Activated CD8-positive, alpha-beta memory T cell treated with anti-CD3 and anti-CD28 coated beads, Interleukin-2, amount 50 U/mL, for 1 hour (primary cell): ENCODE results near the gene EPB42.
"Not testable (repeated sequence)": the region's sequence is repeated elsewhere in the genome, so short reads cannot be mapped to it uniquely, and the experiment has no call there.

Experiments used
- DNase-seq: peaks from one replicate; pipeline ENCODE4 v3.0.0-alpha.2; 2020; ENCODE audit errors: extremely low read depth

The EPB42 gene

DNA sequence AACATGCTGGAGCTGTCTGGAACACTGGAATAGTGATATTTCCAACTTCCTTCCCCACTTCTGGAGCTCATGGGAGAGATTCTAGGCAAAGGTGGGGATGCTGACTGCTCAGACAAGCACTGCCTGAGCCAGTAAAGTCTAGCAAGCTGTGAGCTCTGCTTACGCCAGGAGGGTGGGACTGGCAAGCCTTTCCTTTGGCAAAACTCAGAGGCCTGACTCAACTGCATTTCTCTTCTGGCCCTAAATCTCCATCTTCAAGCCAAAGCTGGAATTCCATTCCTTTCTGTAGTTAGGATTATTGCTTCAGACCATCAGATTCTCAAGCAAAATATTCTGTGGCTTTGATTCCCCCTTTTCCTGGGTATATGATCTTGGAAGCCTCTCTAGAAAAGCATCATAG is 20.3 kb upstream of the EPB42 start:
- DNase-seq = no peak

DNA sequence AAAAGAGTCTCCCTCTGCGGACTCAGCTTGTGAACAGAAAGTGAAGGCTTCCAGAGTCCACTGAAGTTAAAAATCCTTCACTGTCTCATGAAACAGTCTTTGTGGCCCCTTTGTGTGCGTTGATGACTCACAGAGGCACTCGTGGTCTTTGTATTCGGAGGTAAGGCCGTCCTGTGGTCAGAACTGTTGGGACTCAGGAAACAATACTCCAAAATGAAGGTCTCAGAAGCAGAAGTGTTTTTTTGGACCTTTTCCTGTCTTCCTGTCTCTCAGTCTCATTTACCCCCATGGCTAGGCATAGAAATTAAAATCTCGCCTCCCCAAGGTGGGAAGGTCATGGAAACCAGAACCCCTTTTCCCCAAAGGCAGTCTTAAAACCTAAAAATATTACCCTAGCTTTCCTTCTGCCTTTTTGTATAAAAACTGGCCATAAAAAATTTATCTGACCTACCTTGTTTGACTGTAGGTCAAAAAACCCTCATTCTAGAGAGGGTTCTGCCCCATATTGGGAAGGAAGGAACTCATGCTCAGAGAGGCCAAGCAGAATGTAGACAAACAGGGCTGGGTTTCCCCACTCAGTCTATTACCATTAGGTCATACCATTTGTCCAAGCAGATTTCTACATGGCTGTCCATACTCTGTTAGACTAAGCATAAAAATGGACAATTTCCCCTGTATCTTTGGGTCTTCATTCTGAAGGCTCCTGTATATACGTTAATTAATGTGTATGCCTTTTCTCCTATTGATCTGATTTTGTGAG is 19.1 kb upstream of the EPB42 start:
- DNase-seq = no peak

DNA sequence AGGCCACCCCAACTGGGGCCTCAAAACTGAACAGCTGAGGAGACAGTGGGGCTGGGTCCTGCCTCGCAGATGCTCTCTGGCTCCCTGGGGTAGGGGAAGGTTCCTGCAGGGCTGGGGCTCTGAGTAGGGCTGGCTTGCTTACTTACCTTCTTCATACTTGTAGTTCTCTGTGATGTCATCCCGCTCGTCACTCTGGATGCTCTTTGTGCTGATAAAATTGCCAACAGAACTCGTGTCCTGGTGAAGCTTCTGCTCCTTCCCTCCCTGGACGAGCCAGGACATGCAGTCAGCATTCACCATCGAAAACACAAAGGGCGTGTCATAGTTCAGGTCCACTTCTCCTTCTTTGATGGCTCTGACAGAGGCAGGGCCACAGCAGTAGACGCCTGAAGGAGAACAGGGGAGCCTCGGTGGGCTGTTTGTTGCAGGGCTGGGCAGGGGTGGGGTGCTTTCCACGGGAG is 17.9 kb upstream of the EPB42 start:
- no peak for DNase-seq

DNA sequence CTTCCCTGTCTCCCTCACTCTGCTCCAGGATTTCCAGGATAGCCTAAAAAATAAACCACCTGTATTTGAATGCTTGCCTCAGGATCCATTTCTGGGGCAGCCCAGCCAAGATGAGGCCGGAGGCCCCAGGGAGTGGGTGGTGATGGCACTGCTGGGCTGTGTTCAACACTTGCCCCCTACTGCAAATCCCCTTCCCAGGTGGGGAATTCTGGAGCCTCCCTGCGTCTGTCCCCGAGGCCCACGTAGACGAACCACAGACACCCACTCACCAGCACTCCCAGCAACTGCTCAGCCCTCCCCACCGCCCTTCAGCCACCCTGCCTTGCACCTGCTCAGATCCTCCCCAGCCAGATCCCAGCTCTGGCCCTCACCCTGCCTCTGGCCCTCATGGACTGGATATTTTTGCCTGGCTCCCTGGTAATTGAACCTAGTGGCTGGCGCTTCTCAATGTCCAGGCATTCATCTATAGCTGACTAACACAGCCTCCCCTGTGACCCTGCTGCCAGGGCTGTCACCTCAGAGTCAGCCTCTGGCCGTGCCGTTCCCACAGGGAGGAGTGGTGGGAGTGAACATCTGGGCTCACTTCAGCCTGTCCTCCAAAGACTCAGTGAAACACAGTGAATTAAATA is 17.1 kb upstream of the EPB42 start:
- DNase-seq = no peak

DNA sequence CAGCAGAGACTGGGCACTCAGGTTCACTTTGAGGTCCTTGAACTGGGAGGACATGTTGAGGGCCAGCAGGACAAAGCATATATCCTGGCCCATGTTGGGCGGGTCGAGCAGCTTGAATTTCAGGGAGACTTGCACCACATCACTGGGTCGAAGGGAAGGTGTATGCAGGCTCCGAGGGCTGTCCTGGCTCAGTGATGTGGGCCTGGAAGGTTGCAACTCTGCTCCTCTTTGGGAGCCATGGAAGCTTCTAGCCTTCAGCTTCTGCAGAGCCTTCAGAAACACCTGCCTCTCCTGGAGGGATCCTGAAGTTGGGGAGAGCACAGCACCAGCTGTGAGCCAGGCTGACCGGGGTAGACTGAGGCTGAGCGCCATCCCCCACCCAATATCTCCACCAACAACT is 14.7 kb upstream of the EPB42 start:
- DNase-seq = no peak

DNA sequence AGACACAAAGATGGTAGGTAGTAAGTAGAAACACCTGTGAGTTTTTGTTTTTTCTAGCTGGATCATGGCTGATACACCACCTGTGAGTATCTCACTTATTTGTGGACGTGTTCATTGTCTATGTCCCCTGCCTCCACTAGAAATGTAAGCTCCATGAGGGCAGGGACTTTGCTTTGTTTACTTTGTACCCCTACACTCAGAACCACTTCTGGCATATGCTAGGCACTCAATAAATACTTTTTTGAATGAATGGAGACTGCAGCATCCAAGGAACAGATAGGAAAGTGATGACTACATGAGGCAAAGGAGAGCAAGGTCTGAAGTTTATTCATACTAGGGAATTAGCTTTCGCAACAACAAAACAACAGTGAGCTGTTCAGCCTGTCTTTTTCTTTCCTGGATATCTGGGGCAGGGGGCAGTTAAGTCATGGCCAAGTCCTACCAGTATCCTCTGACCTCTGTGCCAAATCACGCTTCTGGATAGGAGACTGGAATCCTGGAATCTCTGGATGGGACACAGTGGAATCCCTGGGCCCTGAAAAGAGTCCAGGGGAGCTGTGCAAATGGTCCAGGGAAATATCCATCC is 11.6 kb upstream of the EPB42 start:
- no peak for DNase-seq

DNA sequence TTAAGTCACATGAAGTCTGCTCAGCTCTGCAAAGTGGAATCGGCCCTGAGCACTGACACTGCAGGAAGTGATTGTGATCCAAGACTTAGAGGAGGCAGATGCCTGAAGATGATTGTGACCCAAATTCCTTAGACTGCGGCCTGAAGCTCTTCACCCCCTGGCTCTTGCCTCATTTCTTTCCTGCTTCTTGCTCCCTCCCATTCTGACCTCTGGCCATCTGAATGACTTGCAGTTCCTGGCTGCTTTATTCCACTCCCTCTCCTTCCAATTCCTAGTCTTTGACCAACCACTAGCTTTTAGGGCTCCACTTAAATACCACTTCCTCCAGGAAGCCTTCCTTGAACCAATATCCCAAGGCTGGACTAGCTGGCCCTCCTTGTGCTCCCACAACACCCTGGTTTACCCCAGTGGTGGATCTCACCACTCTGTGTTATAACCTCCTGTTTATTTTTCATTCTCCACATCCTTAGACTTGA is 9.9 kb upstream of the EPB42 start:
- DNase-seq = no peak

DNA sequence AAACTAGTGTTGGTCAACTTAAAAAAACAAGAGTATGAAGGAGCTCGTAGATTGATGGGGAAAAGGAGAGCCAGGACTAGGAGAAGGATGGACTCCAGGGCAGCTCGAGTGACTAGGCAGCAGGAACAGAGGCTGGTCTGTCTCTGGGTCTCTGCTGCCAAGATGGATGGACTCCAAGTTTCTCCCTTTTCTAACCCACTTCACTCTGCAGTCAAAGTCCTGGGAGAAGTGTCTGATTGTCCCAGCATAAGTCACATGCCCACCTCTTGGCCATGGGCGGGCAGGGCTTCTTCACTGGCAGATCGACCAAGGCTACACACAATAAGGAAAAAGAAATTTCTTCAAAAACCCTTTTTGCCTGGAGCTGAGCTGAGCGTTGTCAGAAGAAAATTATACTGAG is 9.2 kb upstream of the EPB42 start:
- DNase-seq = no peak

DNA sequence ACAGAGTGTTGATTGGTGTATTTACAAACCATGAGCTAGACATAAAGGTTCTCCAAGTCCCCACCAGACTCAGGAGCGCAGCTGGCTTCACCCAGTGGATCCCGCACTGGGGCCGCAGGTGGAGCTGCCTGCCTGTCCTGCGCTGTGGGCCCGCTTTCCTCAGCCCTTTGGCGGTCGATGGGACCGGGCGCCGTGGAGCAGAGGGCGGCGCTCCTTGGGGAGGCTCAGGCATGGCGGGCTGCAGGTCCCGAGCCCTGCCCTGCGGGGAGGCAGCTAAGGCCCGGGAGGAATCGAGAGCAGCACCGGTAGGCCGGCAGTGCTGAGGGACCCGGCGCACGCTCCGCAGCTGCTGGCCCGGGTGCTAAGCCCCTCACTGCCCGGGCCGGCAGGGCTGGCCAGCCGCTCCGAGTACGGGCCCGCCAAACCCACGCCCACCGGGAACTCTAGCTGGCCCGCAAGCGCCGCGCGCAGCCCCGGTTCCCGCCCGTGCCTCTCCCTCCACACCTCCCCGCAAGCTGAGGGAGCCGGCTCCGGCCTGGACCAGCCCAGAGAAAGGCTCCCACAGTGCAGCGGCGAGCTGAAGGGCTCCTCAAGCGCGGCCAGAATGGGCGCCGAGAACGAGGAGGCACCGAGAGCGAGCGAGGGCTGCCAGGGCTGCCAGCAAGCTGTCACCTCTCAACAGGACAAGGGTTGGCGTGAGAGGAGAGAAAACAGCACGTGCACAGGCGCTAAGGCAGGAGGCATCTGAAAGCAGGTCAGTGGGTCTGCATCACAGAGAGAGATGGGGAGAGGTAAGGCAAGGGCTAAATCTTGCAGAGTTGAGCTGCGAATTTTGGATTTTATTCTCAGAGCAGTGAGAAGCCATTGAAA is 5.9 kb upstream of the EPB42 start:
- no peak for DNase-seq

DNA sequence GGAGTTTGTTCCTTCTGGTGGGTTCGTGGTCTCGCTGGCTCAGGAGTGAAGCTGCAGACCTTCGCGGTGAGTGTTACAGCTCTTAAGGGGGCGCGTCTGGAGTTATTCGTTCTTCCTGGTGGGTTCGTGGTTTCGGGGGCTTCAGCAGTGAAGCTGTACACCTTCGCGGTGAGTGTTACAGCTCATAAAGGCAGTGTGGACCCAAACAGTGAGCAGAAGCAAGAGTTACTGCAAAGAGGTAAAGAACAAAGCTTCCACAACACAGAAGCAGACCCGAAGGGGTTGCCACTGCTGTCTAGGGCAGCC is 5.1 kb upstream of the EPB42 start:
- DNase-seq = not testable (repeated sequence)

DNA sequence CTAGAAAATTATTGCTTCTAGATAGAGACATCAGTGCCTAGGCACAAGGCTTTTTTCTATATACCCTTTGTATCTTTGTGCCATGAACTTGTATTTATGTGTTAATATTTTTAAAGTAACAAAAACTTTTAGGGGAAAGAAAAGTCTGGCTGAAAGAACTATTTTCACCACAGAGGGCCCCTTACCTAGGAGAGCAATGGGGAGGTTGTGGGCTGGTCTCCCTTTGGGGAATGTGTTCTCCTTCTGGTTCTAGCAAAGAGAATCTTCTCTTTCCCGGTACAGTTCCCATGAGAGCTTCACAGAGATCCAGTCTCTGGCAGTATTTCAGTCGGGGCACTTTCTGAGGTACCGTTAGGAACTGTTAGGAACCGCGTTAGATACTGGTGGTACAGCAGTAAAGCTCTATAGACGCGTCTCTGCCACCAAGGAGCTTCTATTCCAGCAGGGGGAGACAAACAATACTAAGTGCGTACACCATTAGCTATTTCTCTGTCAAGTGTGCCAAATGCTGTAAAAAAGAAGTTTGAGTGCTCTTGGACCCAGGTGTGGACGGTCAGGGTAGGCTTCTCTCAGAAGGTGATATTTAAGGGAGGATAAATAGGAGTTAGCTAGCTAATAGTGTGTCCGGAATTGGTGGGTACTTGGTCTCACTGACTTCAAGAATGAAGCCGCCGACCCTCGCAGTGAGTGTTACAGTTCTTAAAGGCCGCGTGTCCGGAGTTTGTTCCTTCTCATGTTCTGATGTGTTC is 4.6 kb upstream of the EPB42 start:
- peak; percentile 19 for DNase-seq

DNA sequence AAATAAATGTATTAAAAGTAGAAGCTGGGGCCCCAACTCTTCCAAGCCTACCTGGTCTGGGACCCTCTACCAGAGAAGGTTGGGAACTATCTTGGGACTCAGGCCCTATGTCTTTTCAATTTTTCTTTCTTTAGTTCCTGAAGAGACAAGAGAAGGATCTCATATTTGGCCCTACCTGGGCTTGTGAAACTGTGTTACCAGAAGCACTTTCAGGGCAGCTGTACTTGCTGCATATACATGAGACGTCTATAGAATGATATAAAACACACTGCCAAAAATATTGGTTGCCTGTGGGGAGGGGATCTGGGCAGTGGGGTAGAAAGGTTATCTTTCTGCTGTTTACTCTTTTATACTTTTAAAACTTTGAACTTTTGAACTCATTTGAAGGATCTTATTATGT is 604 bp upstream of the EPB42 start:
- no peak for DNase-seq

DNA sequence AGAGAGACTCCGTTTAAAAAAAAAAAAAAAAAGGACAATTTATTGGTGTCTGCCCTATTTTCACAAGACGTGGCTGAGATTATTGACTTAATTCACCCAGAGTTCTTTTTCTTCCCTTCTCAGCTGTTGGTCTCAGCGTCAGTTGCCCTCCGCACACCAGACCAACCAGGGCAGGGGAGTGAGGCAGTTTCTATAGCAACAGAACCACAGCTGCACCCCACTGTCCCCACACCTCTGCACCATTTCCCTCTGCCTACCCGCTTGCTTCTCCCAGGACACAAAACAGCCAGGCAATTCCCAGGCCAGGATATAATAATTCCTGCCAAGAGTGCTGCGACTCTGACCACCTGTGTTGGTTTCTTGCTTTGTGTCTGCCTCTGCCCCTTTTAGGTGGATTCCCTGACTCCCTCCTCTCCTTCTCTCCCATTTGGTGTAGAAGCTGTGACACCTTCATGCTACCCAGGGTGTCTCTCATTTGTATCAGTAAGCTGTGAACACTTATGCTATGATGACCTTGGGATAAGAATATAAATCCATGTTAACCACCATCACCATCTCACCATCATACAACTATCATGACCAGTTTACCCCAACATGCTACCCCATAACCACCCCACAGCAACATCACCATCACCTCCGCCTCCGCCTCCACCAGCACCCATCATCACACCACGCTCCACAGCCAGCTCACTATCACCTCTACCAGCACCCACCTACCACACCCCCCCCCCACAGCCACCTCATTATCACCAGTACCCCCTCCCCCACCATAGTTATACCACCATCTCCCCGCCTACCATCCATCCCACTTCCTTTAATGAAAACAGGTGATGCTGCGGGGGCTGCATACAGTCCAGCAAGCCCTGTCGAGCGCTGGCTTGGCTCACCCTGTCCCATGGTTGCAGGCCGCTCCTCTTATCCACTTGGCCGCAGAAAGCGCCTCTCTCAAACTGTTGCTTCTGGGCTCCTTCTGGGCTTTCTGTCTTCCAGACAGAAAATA is 589 bp downstream of the EPB42 start:
- no peak for DNase-seq

DNA sequence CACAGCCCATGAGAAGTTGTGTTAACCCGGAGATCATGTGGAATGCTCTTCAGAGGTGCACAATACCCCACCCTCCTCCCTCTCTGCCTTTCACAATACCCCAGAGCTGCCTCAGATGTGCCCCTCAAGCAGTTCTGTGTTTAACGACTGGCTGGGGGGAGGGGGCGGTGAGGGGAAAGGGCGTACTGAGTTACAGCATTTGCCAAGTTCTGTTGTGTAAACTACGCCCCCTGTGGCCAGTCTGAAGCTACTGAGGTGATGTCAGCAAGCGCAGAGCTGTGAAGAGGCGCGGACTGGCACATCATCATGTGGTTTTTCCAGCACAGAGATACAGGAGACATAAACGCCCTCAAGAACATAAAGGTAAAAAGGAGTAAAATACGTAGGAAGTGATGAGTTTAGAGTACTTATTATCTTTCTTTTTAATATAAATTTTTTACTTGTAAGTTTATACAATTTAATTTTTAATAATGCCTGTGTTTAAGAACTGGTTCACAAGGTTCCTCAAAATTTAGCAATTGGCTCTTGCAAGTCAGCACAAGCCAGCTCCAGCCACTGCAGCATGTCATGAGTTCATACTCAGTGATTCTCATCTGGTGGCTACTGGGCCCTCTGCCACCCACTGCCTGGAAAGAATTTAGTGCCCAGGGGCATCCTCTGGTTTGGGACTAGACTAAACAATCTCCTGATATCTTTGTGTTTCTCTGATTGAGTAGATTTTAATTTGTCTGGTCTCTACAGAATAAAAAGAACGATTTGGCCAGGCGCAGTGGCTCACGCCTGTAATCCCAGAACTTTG is 1.7 kb downstream of the EPB42 start:
- DNase-seq = no peak

DNA sequence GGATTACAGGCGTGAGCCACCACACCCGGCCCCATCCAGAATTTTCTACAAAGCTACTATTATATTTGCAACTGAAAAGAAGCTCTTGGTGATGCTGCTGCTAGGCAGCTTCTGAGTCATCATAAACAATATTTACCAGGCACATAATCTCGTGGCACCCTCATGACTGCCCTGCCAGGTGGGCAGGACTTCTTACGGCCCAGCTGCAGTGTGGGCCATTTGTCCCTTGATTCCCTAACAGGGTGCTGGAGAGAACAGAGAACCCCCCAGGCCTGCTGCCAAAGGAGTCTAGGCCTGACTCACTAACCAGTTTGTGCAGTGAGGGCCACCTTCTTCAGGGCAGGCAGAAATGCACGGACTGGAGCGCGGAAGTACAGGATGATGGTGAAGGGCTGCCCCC is 4.9 kb downstream of the EPB42 start:
- no peak for DNase-seq

DNA sequence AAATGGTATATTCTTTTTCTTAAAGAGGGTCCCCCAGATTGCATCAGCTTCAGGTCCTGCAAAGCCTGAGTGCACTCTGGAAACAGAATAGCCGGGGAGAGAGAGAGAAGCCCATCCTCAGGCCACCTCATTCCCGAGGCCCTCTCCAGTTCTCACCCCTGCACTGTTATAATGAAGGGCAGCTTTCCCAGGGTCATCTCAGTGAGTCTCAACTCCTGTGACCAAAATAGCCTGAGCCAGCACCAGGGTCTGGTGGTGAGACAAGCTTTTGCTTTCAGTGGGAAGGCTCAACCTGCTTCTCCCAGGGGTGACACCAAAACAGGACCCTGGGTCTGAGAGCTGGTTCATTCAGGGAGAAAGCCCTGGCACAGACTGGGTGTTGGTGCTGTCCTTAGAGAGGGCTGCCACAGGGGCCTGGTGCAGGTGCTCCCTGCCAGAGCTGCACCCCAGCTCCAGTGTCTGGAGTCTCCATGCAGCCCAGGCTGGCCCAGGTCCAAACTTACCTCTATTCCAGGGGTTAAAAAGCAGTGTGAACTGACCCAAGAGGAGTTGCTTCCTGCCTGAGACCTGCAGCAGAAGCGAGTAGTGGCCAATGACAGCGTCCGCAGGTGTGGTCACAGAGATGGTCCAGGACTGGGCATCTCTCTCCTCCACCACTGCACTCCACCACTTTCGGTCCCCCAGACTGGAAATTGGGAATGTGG is 6.1 kb downstream of the EPB42 start:
- DNase-seq = no peak

DNA sequence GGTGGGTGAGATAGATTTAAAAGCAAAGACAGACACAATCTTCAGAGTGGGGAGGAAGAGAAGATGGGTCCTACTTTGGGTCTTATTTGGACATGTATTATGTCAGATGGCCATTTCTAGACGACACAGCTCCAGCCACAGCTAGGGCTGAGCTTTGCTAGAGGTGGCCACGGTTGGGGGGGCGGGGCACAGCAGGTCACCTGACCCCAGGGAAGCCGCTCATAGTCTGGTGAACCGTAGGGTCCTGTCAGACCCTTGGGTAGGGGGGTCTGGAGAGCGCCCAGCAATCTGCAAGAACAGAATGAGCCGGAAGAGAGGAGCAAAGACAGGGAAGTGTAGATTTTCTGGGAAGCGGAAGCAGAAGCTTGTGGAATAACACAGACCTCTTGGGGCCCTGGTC is 6.6 kb downstream of the EPB42 start:
- no peak for DNase-seq

DNA sequence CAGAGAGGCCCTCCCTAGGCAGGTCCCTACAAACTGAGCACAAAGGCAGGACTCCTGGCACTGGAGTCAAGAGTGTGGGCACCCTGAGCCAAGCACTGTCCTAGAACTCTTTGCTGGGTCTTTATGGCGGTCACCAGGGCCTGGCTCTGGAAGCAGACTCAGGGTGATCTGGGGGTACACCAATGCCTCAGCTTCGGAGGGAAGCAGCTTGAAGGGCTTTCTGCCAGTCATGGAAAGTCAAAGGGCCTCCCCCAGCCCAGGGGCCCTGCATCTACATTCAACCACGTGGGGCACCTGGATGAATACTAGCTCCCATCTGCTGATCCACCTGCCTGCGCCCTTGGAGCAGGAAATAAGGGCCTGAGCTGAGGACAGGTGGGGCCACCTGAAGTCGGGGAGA is 7.4 kb downstream of the EPB42 start:
- DNase-seq = no peak

DNA sequence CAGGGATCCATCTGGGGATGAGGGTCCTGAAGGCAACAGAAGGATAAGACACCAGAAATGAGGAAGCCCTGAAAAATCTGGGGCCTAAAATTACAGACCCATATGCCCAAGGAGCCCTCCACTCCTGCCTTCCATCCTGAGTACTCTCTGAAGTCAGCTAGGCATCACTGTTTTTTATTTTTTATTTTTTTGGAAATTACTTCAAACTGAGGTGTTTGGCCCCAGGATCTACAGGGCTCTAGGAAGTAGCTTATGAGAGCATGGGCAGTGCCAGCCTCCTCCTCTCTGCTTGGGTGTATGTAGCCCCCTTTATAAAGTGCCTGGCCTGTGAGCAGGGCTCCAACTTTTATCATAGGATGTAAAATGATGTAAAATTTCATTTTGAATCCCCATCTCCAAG is 7.9 kb downstream of the EPB42 start:
- DNase-seq = no peak
